ENCODE results near the gene SLIT3.

- TF ChIP-seq POLR2AphosphoS5 (IDR thresholded peaks at IDR 0.05; ENCODE audit: insufficient read depth, low read depth, low read length) (no peak), POLR2A (IDR thresholded peaks at IDR 0.05; ENCODE audit: low read depth, low read length) (no peak)
These were observed 1.7 kb downstream of the SLIT3 start for GRCh38 chr5:169299191-169299662.
